MM.1S (cell line): ENCODE data around the gene GAPDHS.

Experiments used
- EZH2 ChIP-seq: fragments of 300-600 bp; sonication (generic); optimal IDR thresholded peaks from 2 replicates; pipeline ENCODE3; 2017; ENCODE audit warnings: low read depth, mild to moderate bottlenecking, antibody characterized with exemption, low read length, mixed read lengths
- TF ChIP-seq, protein P1 (sequence below): fragments of 300-600 bp; sonication (generic); IDR thresholded peaks from 2 replicates; pipeline ENCODE4 v1.5.1; 2016; ENCODE audit warnings: antibody characterized with exemption, low read length, mixed read lengths

GRCh38 chr19:35539850-35540249 lies 6.6 kb downstream of the GAPDHS start:
- TF ChIP-seq, protein P1, sequence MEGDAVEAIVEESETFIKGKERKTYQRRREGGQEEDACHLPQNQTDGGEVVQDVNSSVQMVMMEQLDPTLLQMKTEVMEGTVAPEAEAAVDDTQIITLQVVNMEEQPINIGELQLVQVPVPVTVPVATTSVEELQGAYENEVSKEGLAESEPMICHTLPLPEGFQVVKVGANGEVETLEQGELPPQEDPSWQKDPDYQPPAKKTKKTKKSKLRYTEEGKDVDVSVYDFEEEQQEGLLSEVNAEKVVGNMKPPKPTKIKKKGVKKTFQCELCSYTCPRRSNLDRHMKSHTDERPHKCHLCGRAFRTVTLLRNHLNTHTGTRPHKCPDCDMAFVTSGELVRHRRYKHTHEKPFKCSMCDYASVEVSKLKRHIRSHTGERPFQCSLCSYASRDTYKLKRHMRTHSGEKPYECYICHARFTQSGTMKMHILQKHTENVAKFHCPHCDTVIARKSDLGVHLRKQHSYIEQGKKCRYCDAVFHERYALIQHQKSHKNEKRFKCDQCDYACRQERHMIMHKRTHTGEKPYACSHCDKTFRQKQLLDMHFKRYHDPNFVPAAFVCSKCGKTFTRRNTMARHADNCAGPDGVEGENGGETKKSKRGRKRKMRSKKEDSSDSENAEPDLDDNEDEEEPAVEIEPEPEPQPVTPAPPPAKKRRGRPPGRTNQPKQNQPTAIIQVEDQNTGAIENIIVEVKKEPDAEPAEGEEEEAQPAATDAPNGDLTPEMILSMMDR = no peak
- TF ChIP-seq EZH2 = no peak
